ENCODE measurements around the gene DNAL1. TPM values are rescaled to one million over a fixed set of nuclear protein-coding genes. Genes with fewer than 3 reads are reported as not detected.
A peak's percentile ranks its signal among the peaks of the same experiment; 100 is the strongest.

DNAL1 gene
- total RNA-seq, 2 donors from 2014 or later: 3.9 to 7.6 TPM

GRCh38 chr14:73744874-73745529 is 100.2 kb downstream of the DNAL1 start:
- no peak for ATAC-seq (replicated peaks)
- Mint-ChIP-seq H3K27me3 (no peaks in the 10 kb centered on the region), H3K27ac (peak overlapping the region; percentile 84), H3K4me1 (peaks cover 71% of the 10 kb centered on the region), H3K4me3 (peak overlapping the region; percentile 90), H3K36me3 (ENCODE audit: low read depth) (peaks cover 50% of the 10 kb centered on the region), H3K9me3 (no peaks in the 10 kb centered on the region)

GRCh38 chr14:73745571-73746519 is 101.1 kb downstream of the DNAL1 start:
- peaks cover 71% of the 10 kb centered on the region for H3K4me1 Mint-ChIP-seq
- H3K9me3 Mint-ChIP-seq: no peaks in the 10 kb centered on the region
- H3K36me3 Mint-ChIP-seq (ENCODE audit: low read depth): peaks cover 50% of the 10 kb centered on the region
- H3K4me3 Mint-ChIP-seq: peak overlapping the region; percentile 90
- ATAC-seq (replicated peaks): no peak
- H3K27ac Mint-ChIP-seq: peak overlapping the region; percentile 84
- no peaks in the 10 kb centered on the region for H3K27me3 Mint-ChIP-seq

GRCh38 chr14:73746520-73747378 is 102.0 kb downstream of the DNAL1 start:
- H3K4me1 Mint-ChIP-seq: peaks cover 65% of the 10 kb centered on the region
- H3K27ac Mint-ChIP-seq: peak overlapping the region; percentile 62
- H3K9me3 Mint-ChIP-seq: no peaks in the 10 kb centered on the region
- no peaks in the 10 kb centered on the region for H3K27me3 Mint-ChIP-seq
- peaks cover 49% of the 10 kb centered on the region for H3K36me3 Mint-ChIP-seq (ENCODE audit: low read depth)
- peak overlapping the region; percentile 60 for H3K4me3 Mint-ChIP-seq
- no peak for ATAC-seq (replicated peaks)

DNA sequence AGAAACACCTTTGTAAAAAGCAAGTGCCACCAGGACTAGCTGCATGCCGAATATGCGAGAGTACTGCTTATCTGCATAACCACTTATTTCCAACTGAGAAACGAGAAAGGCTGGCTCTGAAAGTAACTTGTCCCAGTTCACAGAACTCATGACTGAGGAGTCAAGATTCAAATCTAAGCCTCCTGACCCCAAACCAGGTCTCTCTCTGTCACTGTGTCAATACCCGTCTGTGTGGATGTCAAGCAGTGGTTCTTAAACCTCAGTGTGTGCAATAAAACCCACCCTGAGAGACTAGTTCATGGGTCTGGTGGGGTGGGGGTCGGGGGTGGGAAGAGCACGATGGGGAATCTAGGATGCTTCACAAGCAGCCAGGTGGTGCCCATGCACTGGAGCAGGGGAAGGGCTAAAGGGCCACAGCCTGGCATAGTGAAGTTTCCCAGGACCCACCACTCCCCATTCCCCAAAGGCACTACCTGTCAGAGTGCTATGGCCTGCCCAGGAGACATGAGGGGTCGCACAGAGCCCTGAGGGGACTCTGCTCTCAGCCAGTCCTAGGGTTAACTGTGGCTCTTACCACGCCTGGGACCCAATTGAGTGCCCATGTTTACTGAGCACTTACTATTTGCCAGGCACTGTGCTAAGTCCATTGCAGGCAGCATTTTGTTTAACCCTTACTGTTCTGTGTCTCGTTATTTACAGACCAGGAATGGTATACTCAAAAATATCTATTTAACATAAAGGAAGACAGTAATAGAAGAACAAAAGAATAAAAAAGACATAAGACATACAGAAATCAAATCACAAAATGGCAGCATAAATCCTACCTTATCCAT is 102.8 kb downstream of the DNAL1 start:
- ATAC-seq (replicated peaks): peak; percentile 44
- H3K9me3 Mint-ChIP-seq: no peaks in the 10 kb centered on the region
- no peaks in the 10 kb centered on the region for H3K27me3 Mint-ChIP-seq
- H3K27ac Mint-ChIP-seq: peak overlapping the region; percentile 62
- peak overlapping the region; percentile 60 for H3K4me3 Mint-ChIP-seq
- peaks cover 65% of the 10 kb centered on the region for H3K4me1 Mint-ChIP-seq
- H3K36me3 Mint-ChIP-seq (ENCODE audit: low read depth): peaks cover 55% of the 10 kb centered on the region

DNA sequence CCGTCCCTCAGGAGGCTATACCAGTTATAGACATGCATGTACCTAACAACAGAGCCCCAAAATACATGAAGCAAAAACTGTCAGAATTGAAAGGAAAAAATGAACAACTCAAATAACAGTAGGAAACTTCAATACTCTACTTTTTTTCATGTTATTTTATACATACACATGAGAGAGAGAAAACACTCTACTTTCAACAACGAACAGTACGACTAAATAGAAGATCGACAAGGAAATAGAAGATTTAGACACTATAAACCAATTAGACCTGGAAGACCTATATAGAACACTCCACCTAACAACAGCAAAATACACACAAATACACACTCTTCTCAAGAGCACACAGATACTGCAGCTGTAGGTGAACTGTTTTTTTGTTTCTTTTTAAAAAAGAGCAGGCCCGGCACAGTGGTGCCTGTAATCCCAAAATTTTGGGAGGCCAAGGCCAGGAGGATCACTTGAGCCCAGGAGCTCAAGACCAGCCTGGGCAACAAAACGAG is 104.1 kb downstream of the DNAL1 start:
- ATAC-seq (replicated peaks): no peak
- no peaks in the 10 kb centered on the region for H3K27me3 Mint-ChIP-seq
- H3K27ac Mint-ChIP-seq: peak overlapping the region; percentile 61
- H3K36me3 Mint-ChIP-seq (ENCODE audit: low read depth): peaks cover 69% of the 10 kb centered on the region
- H3K4me1 Mint-ChIP-seq: peaks cover 62% of the 10 kb centered on the region
- peak overlapping the region; percentile 60 for H3K4me3 Mint-ChIP-seq
- H3K9me3 Mint-ChIP-seq: no peaks in the 10 kb centered on the region

- Mint-ChIP-seq H3K27ac (peak overlapping the region; percentile 46), H3K4me3 (peak overlapping the region; percentile 91), H3K36me3 (ENCODE audit: low read depth) (peaks cover 72% of the 10 kb centered on the region), H3K4me1 (peaks cover 58% of the 10 kb centered on the region), H3K27me3 (no peaks in the 10 kb centered on the region), H3K9me3 (no peaks in the 10 kb centered on the region)
- ATAC-seq (replicated peaks): no peak
Observed at GRCh38 chr14:73749706-73750530, 105.1 kb downstream of the DNAL1 start.

GRCh38 chr14:73750531-73750901 is 105.7 kb downstream of the DNAL1 start:
- no peak for ATAC-seq (replicated peaks)
- H3K4me1 Mint-ChIP-seq: peaks cover 58% of the 10 kb centered on the region
- peak overlapping the region; percentile 91 for H3K4me3 Mint-ChIP-seq
- no peaks in the 10 kb centered on the region for H3K27me3 Mint-ChIP-seq
- peak overlapping the region; percentile 46 for H3K27ac Mint-ChIP-seq
- no peaks in the 10 kb centered on the region for H3K9me3 Mint-ChIP-seq
- peaks cover 78% of the 10 kb centered on the region for H3K36me3 Mint-ChIP-seq (ENCODE audit: low read depth)

- H3K4me1 Mint-ChIP-seq: peaks cover 64% of the 10 kb centered on the region
- no peak for ATAC-seq (replicated peaks)
- H3K4me3 Mint-ChIP-seq: peak overlapping the region; percentile 91
- peaks cover 85% of the 10 kb centered on the region for H3K36me3 Mint-ChIP-seq (ENCODE audit: low read depth)
- H3K27me3 Mint-ChIP-seq: no peaks in the 10 kb centered on the region
- H3K27ac Mint-ChIP-seq: peak overlapping the region; percentile 96
- H3K9me3 Mint-ChIP-seq: no peaks in the 10 kb centered on the region
Observed at GRCh38 chr14:73751157-73751691, 106.4 kb downstream of the DNAL1 start.

DNA sequence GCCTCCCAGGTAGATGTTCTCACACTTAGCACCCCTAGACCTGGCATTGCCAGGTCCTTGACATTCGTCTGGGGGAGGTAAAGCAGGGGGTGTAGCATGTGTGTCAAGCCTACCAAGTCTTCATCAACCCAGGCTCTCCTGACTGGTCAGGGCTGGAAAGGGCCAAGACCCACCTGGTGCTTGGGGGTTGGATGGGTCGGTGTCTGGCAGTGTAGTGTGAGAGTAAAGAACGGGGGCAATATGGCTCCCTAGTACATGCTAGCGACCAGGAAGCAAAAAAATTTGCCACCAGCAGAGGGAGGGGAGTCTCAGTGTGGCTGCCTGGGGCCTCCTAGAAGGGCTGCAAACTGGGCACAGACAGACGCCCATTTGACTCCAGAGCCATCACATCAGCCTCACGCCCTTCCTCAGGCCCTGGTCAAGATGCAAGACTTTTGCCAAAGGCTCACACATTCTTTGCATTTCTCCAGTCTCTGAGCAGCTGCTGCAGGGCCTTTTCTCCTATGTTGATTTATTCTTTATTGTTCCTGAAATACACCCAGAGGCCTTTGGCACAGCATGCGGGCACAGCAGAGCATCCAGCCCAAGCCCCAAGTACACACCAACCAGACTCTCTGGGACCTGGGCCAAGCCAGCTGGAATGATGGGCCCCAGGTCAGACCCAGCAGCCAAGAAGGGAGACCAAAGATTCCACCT is 107.7 kb downstream of the DNAL1 start:
- peaks cover 64% of the 10 kb centered on the region for H3K4me1 Mint-ChIP-seq
- peak overlapping the region; percentile 91 for H3K4me3 Mint-ChIP-seq
- H3K27ac Mint-ChIP-seq: peak overlapping the region; percentile 96
- no peaks in the 10 kb centered on the region for H3K9me3 Mint-ChIP-seq
- H3K27me3 Mint-ChIP-seq: no peaks in the 10 kb centered on the region
- H3K36me3 Mint-ChIP-seq (ENCODE audit: low read depth): peaks cover 87% of the 10 kb centered on the region
- ATAC-seq (replicated peaks): no peak

All from activated T-helper 17 cell treated with anti-CD3 and anti-CD28 coated beads, Interleukin-2, amount 50 U/mL, for 72 hours (primary cell).